HepG2 (cell line): ENCODE data around the gene GIMAP8. TPM values are rescaled to one million over a fixed set of nuclear protein-coding genes. Genes with fewer than 3 reads are reported as not detected.

Experiments
- ATAC-seq: fragments of 200-7000 bp; cut with Tn5 transposase; 3 replicates; pipeline ENCODE4 v1.9.1; 2020; ENCODE audit warnings: mild to moderate bottlenecking, moderate library complexity
- BruUV-seq: library from RNA; stranded (reverse); fragments of 400-500 nt; replicated peaks from 2 replicates; lab custom pipeline; 2021; lab: Mats Ljungman, UMichigan
- CTCF ChIA-PET: fragments of 300-600 bp; formaldehyde crosslinking; extraction: SDS; loops from one replicate; lab custom pipeline; 2021; ENCODE audit warnings: low total read pairs, inconsistent platforms, low intra/inter-chr PET ratio; lab: Yijun Ruan, JAX
- POLR2A ChIA-PET: fragments of 350-600 bp; sonication (Branson Sonifier 250); formaldehyde crosslinking; loops from one replicate; lab custom pipeline; 2020; ENCODE audit warnings: antibody characterized with exemption, inconsistent platforms; lab: Yijun Ruan, JAX
- DNase-seq: peaks from one replicate; pipeline ENCODE4 v3.0.0-alpha.2; 2015; ENCODE audit warnings: low spot score
- FAIRE-seq: peaks from 3 replicates; lab custom pipeline; 2011; peaks lifted over from hg19 to GRCh38; lab: Jason Lieb, UNC
- H2AFZ ChIP-seq: one replicate; pipeline ENCODE4 v1.6.1; 2011; ENCODE audit warnings: low read length, inconsistent platforms
- H3K27ac ChIP-seq: fragments of 300-600 bp; 3 replicates; pipeline ENCODE4 v1.8.0; 2011; ENCODE audit warnings: mixed run types, mild to moderate bottlenecking, mixed read lengths, low read length, inconsistent platforms; ENCODE audit not compliant: insufficient read depth; ENCODE audit errors: extremely low read length
- H3K27me3 ChIP-seq, 2 experiments: fragments of 200-600 bp in 1 of 2; 2 replicates in 1 of 2; 3 replicates in 1 of 2; pipeline versions ENCODE4 v1.6.0 to v1.8.0; 2011; ENCODE audit warnings: low read length in 2 of 2, mild to moderate bottlenecking in 2 of 2, moderate library complexity in 2 of 2, inconsistent platforms in 1 of 2; ENCODE audit not compliant: insufficient read depth in 2 of 2, control insufficient read depth in 1 of 2
- H3K36me3 ChIP-seq, 2 experiments: fragments of 200-600 bp in 1 of 2; replicated peaks in 1 of 2; 2 replicates in 1 of 2; 3 replicates in 1 of 2; pipeline versions ENCODE4 v1.5.1 to v1.8.0; 2011; ENCODE audit warnings: low read length in 2 of 2, inconsistent platforms in 1 of 2; ENCODE audit not compliant: insufficient read depth in 2 of 2, control insufficient read depth in 1 of 2
- H3K4me1 ChIP-seq: 2 replicates; pipeline ENCODE4 v1.5.1; 2012; ENCODE audit warnings: low read length, inconsistent platforms; ENCODE audit not compliant: insufficient read depth
- H3K4me2 ChIP-seq: 2 replicates; pipeline ENCODE4 v1.6.0; 2011; ENCODE audit warnings: low read depth, low read length, inconsistent platforms
- H3K4me3 ChIP-seq, 3 experiments: fragments of 200-600 bp in 1 of 3; sonication (generic), shearing (Covaris generic) in 1 of 3; replicated peaks in 1 of 3; 2 replicates each; pipeline ENCODE4 v1.5.1; 2011 to 2016; ENCODE audit warnings: low read length in 3 of 3, inconsistent platforms in 2 of 3, low read depth in 2 of 3, mild to moderate bottlenecking in 2 of 3, control low read depth in 1 of 3, mixed read lengths in 1 of 3; ENCODE audit not compliant: insufficient read depth in 1 of 3
- H3K79me2 ChIP-seq: one replicate; pipeline ENCODE4 v1.6.1; 2011; ENCODE audit warnings: low read length, inconsistent platforms; ENCODE audit not compliant: insufficient read depth
- H3K9ac ChIP-seq: 2 replicates; pipeline ENCODE4 v1.6.0; 2011; ENCODE audit warnings: mild to moderate bottlenecking, low read depth, low read length, inconsistent platforms; ENCODE audit not compliant: insufficient read depth
- H3K9me3 ChIP-seq: 2 replicates; pipeline ENCODE4 v1.5.1; 2012; ENCODE audit warnings: mild to moderate bottlenecking, low read length
- H4K20me1 ChIP-seq: 2 replicates; pipeline ENCODE4 v1.6.0; 2011; ENCODE audit warnings: inconsistent platforms, mild to moderate bottlenecking, low read length, moderate library complexity; ENCODE audit not compliant: insufficient read depth
- ADNP ChIP-seq: sonication (generic); formaldehyde crosslinking; IDR thresholded peaks from 2 replicates; pipeline ENCODE4 v1.4.0; 2020; ENCODE audit warnings: missing genetic modification reagents
- BCL3 ChIP-seq: sonication (generic); formaldehyde crosslinking; IDR thresholded peaks from 2 replicates; pipeline ENCODE4 v1.5.1; 2020; ENCODE audit warnings: mild to moderate bottlenecking, missing genetic modification reagents, moderate library complexity
- KDM2A ChIP-seq: sonication (generic); formaldehyde crosslinking; IDR thresholded peaks from 2 replicates; pipeline ENCODE4 v1.4.0; 2020; ENCODE audit warnings: low read depth, missing genetic modification reagents, borderline replicate concordance
- MYNN ChIP-seq: sonication (generic); formaldehyde crosslinking; IDR thresholded peaks from 2 replicates; pipeline ENCODE4 v1.4.0; 2020; ENCODE audit warnings: mild to moderate bottlenecking, low read depth, missing genetic modification reagents
- NRL ChIP-seq: sonication (generic); formaldehyde crosslinking; IDR thresholded peaks from 2 replicates; pipeline ENCODE4 v1.5.0; 2020; ENCODE audit warnings: missing genetic modification reagents, mild to moderate bottlenecking, moderate library complexity, borderline replicate concordance
- PBX2 ChIP-seq: IDR thresholded peaks from 2 replicates; pipeline ENCODE4 v1.6.1; 2016; ENCODE audit warnings: control low read depth
- PPARG ChIP-seq: conservative IDR thresholded peaks from 2 replicates; pipeline ENCODE4 v1.6.1; 2016; ENCODE audit warnings: missing biosample characterization, missing genetic modification reagents
- RARA ChIP-seq: IDR thresholded peaks from 2 replicates; pipeline ENCODE4 v1.6.1; 2016; ENCODE audit warnings: missing genetic modification reagents, missing compliant biosample characterization
- TBL1XR1 ChIP-seq: fragments of 150-350 bp; IDR thresholded peaks from 2 replicates; pipeline ENCODE4 v1.6.1; 2014; ENCODE audit warnings: borderline replicate concordance, low read length; ENCODE audit not compliant: partially characterized antibody
- ZZZ3 ChIP-seq: sonication (generic); formaldehyde crosslinking; IDR thresholded peaks from 2 replicates; pipeline ENCODE4 v1.4.0; 2020; ENCODE audit warnings: missing genetic modification reagents, mild to moderate bottlenecking, borderline replicate concordance
- WGBS: methylation state at CpG from one replicate; pipeline ENCODE4 v1.1.6; 2017; ENCODE audit warnings: low lambda C conversion rate; 5-methylcytosine and 5-hydroxymethylcytosine counted together
- in situ Hi-C: cut with HindIII; loops from 2 replicates; pipeline ENCODE4 v1.10.0; 2017; ENCODE audit warnings: low pct_unique_long_range_greater_than_20kb; ENCODE audit not compliant: extremely low pct_ligation_motif_present
- intact Hi-C: fragments of 100-400 bp; cut with micrococcal nuclease; formaldehyde crosslinking; loops from one replicate; pipeline ENCODE4 v1.10.0; 2022; ENCODE audit not compliant: unreplicated experiment
- polyA plus RNA-seq, 8 experiments: library from polyadenylated mRNA; depleted of rRNA in 3 of 8; stranded (reverse) in 7 of 8; unstranded in 1 of 8; fragments of >200 nt; fragmentation: Illumina TruSeq in 4 of 8; extraction: Trizol in 4 of 8; gene quantifications; 2 replicates each; pipeline versions ENCODE4 v1.2.1 to v1.2.3, GENCODE V29; 2011 to 2016; ENCODE audit warnings: low read depth in 4 of 8, missing spikeins in 1 of 8, mixed read lengths in 1 of 8; ENCODE audit not compliant: insufficient read depth in 1 of 8
- total RNA-seq, 5 experiments: library from RNA; depleted of rRNA; stranded (reverse); fragments of >200 nt; fragmentation: Illumina TruSeq; extraction: Trizol; gene quantifications; 2 replicates each; pipeline ENCODE4 v1.2.3, GENCODE V29; 2016; ENCODE audit warnings: low read depth in 1 of 5

GIMAP8 gene
- total and polyA plus RNA-seq, 2 of the 13 experiments (the other 11 are each of a cell fraction or from before 2014, with no cell fraction given), result not detected

GRCh38 chr7:150420242-150420641, 30.2 kb upstream of the GIMAP8 start:
- CTCF ChIA-PET, result interaction anchor here (0.7 to 2.2 kb wide), 4 partner anchors 30 to 134 kb away, joined by 3 to 12 read pairs (median 8); no protein-coding TSS in a partner anchor
- in situ Hi-C loops, result no loop called here

GRCh38 chr7:150420987-150421674, 29.3 kb upstream of the GIMAP8 start:
- H3K4me1 ChIP-seq, result peaks cover 16% of the 10 kb centered on the region
- FAIRE-seq (peak; percentile 79), DNase-seq (peak; percentile 70), ATAC-seq (peak; percentile 99)
- H3K27me3 ChIP-seq, result peaks cover 0 to 5% of the 10 kb centered on the region in 2 experiments; a peak in 1 of 5 replicates
- no peaks in the 10 kb centered on the region for H3K79me2 ChIP-seq
- peak overlapping the region; percentile 76 for H3K4me2 ChIP-seq
- intact Hi-C loops, result loop anchor here (1.0 to 2.0 kb wide), 4 partner anchors 14 to 134 kb away; no protein-coding TSS in a partner anchor
- peak overlapping the region; percentile 18 to 31 (median 30); a peak in 3 of 6 replicates for H3K4me3 ChIP-seq
- 0 out of 2 replicates have a peak overlapping the region, but pooled peaks have one; percentile 16 for H3K9ac ChIP-seq
- 7% methylated on average over 24 of the region's 27 CpGs for WGBS
- H2AFZ ChIP-seq, result no peak overlapping the region
- BruUV-seq, result no TSS peak
- H3K9me3 ChIP-seq, result no peaks in the 10 kb centered on the region
- ChIA-PET POLR2A (no interaction called here), CTCF (interaction anchor here (0.7 to 2.2 kb wide), 4 partner anchors 31 to 135 kb away, joined by 3 to 12 read pairs (median 8); no protein-coding TSS in a partner anchor)
- in situ Hi-C loops, result no loop called here
- no peaks in the 10 kb centered on the region for H3K36me3 ChIP-seq
- H3K27ac ChIP-seq, result no peak overlapping the region
- H4K20me1 ChIP-seq, result 0 out of 2 replicates have a peak, but pooled peaks cover 2% of the 10 kb centered on the region
- no peak for TF ChIP-seq ZZZ3 (CRISPR knock-in tag)
- TF ChIP-seq TBL1XR1, result no peak
- no peak for TF ChIP-seq PBX2 (CRISPR knock-in tag)
- TF ChIP-seq ADNP (CRISPR knock-in tag), result no peak
- peak; percentile 84 for TF ChIP-seq KDM2A
- no peak for TF ChIP-seq MYNN (CRISPR knock-in tag)
- TF ChIP-seq NRL (CRISPR knock-in tag), result no peak

More at GRCh38 chr7:150420242-150420641, 30.2 kb upstream of the GIMAP8 start:
- POLR2A ChIA-PET, result no interaction called here
- Histone ChIP-seq H3K79me2 (no peaks in the 10 kb centered on the region), H3K9me3 (no peaks in the 10 kb centered on the region), H3K4me2 (peak overlapping the region; percentile 76; the same call in 1 of the 2 replicates), H3K27ac (no peak overlapping the region), H3K9ac (no peak overlapping the region), H2AFZ (no peak overlapping the region), H3K4me1 (peaks cover 25% of the 10 kb centered on the region), H3K27me3 (peaks cover 0 to 2% of the 10 kb centered on the region in 2 experiments; a peak in 1 of 5 replicates), H3K4me3 (peak overlapping the region in 1 of 3 experiments; percentile 31; a peak in 2 of 6 replicates), H3K36me3 (no peaks in the 10 kb centered on the region), H4K20me1 (0 out of 2 replicates have a peak, but pooled peaks cover 2% of the 10 kb centered on the region)
- FAIRE-seq (no peak), DNase-seq (no peak), ATAC-seq (no peak)
- 29% methylated on average over 2 of the region's 2 CpGs for WGBS
- BruUV-seq, result no TSS peak
- TF ChIP-seq PPARG (CRISPR knock-in tag) (no peak), BCL3 (CRISPR knock-in tag) (no peak), RARA (CRISPR knock-in tag) (no peak)
- TF ChIP-seq, all 625 proteins: peak for 0
- intact Hi-C loops, result loop anchor here (2.0 kb wide), 3 partner anchors 13 to 133 kb away; no protein-coding TSS in a partner anchor
